ENCODE results near the gene CPB2.

The CPB2 gene

DNA sequence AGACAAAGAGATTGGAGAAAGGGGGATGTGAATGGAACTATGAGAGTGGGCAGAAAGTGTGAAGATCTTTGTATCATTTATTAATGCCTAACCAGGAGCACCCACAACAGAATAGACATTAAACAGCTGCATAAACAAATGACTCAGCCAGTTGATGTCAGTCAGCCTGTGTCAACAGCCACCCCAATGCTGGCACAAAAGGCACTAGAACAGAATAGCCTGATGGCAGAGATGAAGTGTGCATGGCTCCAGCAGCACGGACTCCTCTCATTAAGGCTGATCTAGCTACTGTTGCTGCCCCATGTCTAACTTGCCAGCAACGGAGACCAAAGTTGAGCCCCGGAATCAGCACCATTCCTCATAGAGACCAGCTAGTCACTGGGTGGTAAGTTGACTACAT is 7.8 kb downstream of the CPB2 start:
- no peak for DNase-seq (ENCODE audit: low spot score)

DNA sequence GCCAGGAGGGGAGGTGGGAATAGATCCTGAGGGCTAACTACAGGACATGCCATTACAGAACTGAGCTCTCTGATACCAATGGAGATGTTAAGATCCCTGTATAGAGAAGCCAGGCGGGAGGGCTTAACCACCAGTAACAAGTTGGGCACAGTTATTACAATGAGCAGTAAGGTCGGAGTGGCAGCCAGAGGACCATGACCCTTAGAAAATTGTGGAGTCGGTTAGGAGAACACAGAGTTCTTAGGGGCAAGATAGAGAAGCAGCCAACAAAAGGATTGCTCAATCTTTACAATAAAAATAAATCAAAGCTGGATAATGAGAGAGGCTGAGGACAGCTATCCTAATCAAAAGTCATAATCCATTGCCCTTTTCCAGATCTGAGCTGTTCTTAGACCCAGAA is 10.4 kb downstream of the CPB2 start:
- DNase-seq (ENCODE audit: low spot score) = no peak

DNA sequence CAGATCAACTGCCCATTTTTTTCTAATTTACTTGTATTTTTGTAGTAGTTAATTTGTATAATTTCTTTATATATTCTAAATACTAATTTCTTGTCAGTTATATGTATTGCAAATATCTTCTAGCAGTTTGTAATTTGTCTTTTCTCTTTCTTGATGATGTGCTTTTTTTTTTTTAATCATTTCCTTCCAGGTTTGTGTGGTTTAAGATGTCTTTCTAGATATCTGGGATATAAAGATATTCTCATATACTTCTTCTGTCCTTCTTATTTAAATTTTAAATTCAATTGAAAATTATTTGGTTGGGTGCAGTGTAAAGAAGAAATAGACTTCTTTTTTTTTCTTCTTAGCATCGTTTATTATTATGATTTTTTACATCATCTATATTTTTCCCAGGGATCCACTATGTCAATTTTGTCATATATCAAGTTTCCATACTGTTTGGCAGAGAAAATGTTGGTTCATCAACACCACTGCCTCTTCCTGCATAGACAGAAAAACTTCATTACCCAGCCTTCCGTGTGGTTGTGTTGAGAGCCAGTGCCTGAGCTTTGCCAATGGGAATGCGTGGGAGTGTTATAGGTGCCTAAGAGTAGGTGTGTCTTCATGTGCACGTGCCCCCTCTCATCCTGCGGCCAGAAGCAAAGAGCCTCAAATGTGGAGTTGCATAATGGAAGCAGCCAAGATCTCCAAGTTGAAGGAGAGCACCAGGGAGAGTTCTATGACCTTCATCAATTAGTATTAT is 15.8 kb downstream of the CPB2 start:
- no peak for DNase-seq (ENCODE audit: low spot score)

DNA sequence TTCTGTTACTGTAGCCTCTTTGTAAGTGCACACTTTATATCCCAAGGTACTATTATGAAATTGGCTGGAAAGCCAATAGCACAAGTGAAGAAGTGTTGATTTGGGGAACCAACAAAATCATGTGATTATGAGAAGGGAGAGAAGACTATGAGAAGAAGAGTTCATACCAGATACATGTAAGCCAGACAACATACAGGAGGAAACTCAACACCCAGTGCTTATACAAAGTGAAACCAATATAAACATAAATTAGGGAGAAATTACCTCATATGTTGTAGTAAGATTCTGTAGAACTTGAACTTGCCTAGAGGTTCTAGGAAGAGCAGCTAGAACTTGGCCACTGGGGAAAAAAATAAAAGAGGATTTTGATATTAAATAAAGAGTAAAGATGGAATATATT is 17.4 kb downstream of the CPB2 start:
- DNase-seq (ENCODE audit: low spot score) = no peak

DNA sequence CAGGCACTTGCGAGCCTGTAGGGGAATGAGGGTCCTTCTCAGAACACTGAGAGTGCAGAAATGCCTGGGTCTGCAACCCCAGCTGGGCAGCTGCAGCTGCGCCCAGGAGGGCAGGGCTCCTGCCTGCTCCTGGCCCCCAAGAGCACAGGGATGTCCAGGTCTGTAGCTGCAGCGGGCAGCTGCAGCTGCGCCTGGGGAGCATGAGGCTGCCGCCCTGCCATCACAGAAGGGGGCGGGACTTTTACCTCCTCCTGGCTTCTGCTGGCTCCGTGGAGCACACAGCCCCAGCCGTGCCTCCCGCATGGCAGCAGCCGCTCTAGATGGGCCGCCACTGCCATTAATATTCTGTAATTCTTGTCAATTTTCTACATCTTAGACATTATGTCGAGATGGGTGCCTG is 17.8 kb downstream of the CPB2 start:
- no peak for DNase-seq (ENCODE audit: low spot score)

DNA sequence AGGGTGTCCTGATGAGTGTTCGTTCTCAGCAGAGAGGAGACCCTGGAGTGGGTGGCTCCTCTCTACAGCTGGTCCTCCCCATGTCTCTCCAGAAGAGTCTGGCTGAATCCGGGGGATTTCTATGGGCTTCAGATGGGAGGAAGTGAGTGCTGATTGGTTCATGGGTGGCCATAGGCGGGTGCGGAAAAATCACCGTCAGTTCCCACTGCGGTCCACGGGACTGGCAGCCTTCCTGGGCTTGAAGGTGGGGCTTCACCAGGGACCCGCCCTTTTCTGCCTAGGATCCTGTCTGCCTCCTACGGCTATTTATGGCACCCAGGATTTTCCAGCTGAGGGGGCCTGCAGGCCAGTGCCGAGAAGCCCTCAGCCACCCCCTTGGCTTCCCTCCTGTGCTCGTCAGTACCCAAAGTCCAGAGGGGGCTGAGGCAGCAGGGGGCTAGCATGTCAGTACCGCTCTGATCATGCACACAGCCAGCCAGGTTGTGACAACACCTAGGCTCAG is 18.4 kb downstream of the CPB2 start:
- DNase-seq (ENCODE audit: low spot score) = no peak

DNA sequence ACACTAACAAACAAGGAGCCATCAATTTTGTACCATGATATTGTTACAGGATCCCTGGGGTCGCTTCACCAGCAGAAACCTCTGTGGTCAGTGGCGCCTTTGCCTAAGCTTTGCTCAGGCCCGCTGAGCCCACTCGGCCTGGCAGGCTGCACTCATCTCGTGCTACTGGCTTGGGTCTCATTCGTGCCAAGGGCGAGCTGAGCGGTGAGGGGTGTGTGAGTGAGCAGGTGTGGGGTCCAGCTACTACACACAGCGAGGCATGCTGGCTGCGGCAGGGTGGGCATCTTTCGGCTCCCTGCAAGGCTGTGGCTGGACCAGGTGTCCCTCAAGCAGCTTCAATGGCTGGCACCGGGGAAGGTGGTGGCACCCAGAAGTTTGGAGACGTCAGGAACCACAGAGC is 19.1 kb downstream of the CPB2 start:
- DNase-seq (ENCODE audit: low spot score) = no peak

DNA sequence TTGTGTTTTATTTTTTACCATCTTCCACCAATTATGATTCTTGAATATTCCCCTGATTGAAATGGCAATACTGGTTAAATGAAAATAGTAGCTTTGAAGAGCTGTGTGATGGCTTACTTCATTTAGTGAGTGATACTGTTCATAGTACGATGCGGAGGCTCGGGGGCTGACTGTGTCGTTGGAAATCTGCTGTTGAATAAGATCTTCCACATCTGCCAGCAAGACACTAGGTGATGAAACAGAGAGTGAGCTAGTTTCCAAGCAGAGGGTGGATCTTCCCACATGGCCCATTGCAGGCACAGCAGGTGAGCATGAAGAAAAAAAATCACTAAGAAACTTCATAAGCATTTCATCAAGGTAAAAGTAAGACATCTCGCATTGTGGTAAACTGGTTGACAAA is 22.5 kb downstream of the CPB2 start:
- DNase-seq (ENCODE audit: low spot score) = no peak

DNA sequence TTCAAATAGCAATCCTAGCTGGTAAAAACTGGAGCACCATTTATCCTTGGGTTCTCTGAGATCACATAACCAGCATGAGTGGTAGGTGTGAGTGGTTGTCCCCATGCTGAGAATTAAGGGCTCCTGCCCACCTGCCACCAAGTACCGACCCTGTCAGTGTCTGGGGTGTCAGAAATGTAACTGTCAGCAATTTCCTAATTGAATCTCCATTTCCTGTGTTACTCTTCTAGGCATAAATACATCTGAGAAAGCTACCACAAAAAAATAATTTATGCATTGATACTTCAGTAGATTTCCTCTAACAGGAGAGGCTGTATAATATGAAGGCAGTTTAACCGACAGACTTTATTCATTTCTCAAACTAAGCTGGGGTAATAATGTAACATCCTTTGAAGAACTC is 25.1 kb downstream of the CPB2 start:
- no peak for DNase-seq (ENCODE audit: low spot score)

DNA sequence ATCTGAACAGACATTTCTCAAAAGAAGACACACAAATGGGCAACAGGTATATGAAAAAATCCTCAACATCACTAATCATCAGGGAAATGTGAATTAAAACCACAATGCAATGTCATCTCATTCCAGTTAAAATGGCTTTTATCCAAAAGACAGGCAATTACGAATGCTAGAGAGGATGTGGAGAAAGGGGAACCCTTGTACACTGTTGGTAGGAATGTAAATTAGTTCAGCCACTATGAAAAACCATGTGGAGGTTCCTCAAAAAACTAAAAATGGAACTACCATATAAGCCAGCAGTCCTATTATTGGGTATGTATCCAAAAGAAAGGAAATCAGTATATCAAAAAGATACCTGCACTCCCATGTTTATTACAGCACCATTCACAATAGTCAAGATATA is 27.6 kb downstream of the CPB2 start:
- DNase-seq (ENCODE audit: low spot score) = no peak

DNA sequence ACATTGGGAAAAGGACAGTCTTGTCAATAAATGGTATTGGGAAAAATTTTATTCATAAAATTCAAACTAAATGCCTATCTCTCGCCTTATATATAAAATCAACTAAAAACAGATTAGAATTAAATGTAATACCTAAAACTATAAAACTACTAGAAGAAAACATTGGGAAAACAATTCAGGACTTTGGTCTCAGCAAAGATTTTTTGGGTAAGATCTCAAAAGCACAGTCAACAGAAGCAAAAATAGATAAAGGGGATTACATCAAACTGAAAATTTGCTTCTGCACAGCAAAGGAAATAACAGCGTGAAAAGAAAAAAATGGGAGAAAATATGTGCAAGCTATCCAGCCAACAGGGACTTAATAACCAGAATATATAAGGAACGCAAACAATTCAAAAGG is 28.0 kb downstream of the CPB2 start:
- DNase-seq (ENCODE audit: low spot score) = no peak

DNA sequence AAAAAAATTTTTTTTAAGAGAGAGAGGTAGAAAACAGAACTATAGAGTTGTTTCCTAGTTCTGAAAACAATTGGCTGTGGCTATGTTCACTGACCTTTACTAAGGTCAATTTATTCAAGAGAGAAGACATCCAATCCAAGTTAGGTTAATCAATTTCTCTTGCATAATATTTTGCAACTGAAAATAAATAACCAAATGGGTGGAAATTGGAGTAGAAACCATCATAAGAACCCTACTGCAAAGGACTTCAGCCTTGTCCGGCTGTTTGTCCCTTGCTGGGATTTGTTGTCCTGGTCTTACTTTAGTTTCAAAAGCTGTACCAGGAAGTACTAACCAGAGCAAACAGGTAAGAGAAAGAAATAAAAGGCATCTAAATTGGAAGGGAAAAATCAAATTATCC is 29.0 kb downstream of the CPB2 start:
- no peak for DNase-seq (ENCODE audit: low spot score)

DNA sequence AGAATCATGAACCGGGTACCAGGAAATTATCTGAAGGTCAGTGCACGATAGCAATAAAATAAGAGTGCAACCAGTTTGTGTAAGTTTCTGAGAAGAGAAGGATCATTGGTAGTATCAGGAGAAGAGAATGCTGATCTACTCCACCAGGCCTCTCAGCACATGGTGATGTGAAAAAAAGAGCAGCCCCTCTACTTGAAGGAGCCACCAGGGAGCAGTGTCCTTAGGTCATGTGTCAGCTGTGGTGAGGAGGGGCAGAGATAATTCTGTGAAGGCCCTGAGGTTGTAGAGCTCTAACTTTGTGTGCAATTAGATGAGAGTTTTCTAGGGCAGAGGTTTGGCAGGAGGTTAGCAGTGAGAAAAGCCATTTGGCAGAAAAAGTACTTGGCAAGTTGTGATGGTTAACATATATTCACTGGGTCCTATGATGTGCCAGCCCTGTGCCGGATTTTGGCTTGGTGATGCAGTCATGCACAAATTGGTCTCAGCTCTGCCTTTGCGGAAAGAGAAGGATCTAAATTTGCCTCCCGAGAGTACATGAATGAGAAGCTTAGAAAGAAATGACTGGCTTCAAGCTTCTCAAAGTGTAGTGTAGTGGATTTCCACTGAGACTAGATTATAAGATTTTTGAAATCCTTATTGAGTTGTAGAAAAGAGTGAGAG is 33.1 kb downstream of the CPB2 start:
- peak; percentile 31 for DNase-seq (ENCODE audit: low spot score)

DNA sequence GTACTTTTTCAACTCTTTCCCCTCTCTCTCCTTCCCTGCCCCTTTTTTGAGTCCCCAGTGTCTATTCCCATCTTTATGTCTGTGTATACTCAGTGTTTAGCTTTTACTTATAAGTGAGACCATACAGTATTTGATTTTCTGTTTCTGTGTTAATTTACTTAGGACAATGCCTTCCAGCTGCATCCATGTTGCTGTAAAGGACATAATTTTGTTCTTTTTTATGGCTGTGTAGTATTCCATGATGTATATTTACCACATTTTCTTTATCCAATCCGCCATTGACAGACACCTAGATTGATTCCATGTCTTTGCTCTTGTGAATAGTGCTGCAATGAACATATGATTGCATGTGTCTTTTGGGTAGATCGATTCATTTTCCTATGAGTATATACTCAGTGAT is 41.5 kb downstream of the CPB2 start:
- no peak for DNase-seq (ENCODE audit: low spot score)

DNA sequence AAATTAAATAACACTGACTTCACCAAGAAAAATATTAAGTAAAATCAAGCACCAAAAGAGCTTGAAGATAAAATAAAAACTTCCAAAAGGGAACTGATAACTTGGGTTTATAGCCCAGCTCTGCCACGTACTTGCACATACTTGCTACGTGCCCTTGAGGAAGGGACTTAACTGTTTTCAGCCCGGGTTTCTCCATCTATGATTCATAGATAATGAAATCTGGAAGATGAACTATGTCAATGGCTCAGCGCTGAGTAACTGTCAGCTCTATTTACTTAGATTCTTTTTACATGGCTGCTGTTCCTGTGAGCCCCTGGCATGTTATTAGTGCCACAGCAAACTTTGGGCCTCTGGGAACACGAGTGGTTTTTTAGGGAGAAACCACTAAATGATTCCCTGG is 42.6 kb downstream of the CPB2 start:
- DNase-seq (ENCODE audit: low spot score) = no peak

DNA sequence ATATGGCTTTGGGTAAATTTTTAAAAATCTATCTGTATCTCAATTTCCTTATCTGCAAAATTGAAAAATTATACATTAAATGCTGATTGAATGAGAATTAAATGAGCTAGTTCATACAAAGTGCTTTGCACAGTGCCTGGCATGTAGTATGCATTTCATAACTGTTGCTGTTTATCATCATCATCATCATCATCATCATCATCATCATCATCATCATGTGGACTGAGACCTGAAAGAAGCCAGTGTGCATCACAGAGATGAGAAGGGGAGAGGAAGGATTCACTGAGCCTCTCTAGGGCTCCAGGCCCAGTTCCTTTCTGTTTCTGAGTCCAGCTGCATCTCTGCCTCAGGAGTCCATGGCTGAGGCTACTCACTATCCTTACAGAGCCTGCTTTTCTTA is 45.4 kb downstream of the CPB2 start:
- no peak for DNase-seq (ENCODE audit: low spot score)

DNA sequence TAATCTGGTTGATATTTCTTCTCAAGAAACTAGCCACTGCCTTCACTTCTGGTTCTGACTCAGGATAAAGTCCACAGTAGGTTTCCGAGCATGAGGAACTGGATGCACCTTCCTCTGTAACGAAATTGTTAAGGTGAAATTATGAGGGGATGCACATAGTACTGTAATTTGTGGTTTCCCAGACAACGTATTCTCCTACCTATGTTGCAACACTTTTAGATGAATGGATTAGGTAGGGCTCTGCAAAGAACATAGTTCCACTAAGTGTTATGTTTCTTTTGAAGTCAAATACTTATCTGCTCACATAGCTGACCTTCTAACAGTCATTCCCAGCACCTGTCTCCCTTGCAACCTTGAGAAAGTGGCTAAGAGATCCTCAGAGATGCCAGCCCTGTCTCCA is 46.6 kb downstream of the CPB2 start:
- no peak for DNase-seq (ENCODE audit: low spot score)

DNA sequence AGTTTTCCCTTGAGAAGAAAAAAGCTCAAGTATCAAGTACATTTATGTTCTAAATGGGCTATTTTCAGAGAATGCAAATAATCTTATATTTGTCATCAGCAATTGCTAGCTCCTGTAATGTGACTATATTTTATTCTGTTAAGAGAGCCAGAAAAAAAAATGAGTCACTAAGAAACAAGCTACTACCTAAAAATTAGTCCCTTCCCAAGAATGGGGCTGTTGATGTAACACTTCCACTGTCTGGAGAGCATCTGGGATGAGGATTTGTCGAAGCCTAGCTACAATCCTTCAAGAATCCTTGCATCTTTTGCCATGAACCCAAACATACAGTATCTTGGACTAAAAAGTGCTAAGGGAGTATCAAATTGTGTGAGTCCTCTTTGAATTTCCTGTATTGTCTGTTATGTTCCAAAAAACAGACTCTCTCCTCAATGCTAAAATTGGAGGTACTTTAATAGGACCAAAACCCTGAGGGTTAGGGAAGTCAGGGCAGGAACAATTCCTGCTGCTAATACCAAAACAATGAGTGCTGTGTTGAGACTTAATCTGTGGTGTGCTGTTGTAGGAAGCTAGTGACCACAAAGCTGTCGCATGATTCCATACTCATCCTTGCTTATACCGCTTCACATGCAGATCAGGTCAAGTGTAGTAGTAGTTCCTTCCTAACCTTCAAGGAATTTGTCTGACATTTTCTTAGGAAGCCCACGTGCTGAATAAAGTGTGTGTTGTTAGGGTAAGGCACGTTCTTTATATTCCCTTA is 47.4 kb downstream of the CPB2 start:
- DNase-seq (ENCODE audit: low spot score) = no peak

DNA sequence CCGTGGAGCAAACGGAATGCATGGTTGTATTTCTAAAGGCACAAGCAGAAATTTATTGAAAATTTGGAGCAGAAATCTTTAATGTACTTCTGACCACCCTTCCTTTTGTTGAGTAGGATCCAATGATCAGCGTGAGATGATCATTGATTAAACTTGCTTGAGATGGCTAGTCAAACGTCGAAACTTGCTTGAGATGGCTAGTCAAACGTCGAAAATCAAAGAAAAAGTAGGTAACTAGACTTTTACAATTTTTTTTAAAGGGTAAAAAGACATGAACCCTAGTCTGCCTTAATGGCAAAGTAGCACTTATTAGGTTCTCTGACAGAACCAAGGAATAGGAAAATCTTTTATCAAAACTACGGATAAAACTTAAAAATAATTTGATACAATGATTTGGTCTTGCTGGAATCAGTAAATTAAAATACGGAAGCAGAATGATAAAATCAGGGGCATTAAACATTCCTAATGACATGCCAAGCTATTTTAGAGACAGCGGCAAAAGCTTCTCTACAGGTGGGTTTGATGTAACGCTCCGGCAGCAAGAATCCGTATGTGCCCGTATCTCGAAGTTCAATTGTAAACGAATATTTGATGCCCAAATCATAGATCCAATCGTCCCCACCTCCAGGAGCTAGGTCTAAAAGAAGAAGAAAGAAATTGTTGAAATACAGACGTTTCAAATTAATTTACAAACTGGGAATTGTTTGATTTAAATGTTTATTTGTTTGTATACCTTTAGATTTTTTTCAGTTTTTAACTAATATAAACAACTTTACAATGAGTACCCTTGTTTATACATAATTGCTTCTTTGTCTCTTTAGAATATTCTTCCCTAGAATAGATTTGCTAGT is 51.4 kb downstream of the CPB2 start:
- no peak for DNase-seq (ENCODE audit: low spot score)

DNA sequence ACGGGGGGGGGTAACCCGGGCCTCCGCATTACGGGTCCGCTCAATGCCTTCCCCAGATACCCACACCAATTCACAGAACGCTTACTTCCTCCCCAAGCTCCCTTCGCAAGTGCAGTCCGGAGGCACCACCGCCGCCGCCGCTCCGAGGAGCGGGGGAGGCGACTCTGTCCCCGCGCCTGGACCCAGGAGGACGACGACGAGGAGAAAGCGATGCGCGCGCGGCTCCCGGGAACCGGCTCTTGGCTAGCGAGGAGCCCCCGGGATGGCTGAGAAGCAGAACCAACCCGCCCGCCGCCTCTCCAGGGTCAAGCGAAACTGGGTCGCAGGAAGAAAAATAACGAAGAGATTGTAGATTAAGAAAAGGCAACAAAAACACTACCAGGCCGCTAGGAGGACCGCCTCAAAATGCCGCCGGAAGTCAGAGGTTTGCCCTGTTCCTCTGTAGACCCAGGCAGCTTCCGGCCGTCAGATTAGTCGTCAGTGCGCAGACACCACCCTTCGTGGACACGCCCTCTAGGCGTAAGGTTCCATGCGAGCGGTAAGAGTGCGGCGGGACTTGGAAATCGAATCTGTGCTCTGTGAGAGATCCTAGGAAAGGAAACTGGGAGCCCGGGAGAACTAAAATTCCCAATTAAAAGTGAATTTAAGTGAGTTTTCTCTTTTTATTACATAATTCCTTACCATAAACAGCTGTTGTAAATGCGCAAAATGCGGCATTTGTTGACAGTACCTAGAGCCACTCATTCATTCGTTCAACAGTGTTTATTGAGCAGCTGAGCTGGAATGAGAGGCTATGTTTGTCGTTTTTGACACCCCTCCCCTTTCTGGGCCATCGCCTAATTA is 52.3 kb downstream of the CPB2 start, which contains the start of gene ZC3H13:
TSS of gene ZC3H13 (minus strand) at position 428 of the 843 bp plus-strand sequence. CDS start 7,239 bp downstream, outside the sequence.
- DNase-seq (ENCODE audit: low spot score) = peak; percentile 92

DNA sequence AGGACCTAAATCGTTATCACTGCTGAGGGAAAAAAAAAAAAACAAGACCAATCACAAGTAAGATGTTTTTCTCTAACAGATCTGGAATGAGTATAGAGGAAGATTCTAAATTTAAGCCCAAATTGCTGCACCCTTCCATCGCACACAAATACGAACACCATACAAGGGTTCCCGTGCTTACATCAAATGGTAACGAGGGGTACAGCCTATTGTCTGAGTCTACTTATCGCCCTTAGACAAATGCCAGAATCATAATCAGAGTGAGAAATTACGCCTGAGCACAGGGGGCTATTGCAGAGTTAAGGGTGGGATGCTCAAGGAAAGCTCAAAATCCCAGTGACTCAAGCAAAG is 52.9 kb downstream of the CPB2 start:
- DNase-seq (ENCODE audit: low spot score) = no peak
